GM19372 (cell line): Measurements from ENCODE around the gene FAM98C.
"Not testable (repeated sequence)": the region's sequence is repeated elsewhere in the genome, so short reads cannot be mapped to it uniquely, and the experiment has no call there.

Experiments used
- ATAC-seq: cut with Tn5 transposase; IDR thresholded peaks from one replicate; pipeline ENCODE4 v1.9.1; 2021; ENCODE audit warnings: mild to moderate bottlenecking, low read depth, moderate library complexity; ENCODE audit not compliant: unreplicated experiment

The FAM98C gene

GRCh38 chr19:38421856-38422255, 19.0 kb downstream of the FAM98C start:
- no peak for ATAC-seq

- no peak for ATAC-seq
Measured at GRCh38 chr19:38422438-38422837, 19.5 kb downstream of the FAM98C start.

GRCh38 chr19:38424272-38424671, 21.4 kb downstream of the FAM98C start:
- no peak for ATAC-seq

- ATAC-seq, result no peak
Measured at GRCh38 chr19:38425222-38425809, 22.4 kb downstream of the FAM98C start.

GRCh38 chr19:38425810-38426466, 23.0 kb downstream of the FAM98C start, which contains the start of gene RASGRP4:
TSS of gene RASGRP4 (minus strand) at chr19:38426219. CDS start at chr19:38426091, 128 bp downstream.
- ATAC-seq, result no peak

GRCh38 chr19:38427035-38427677, 24.3 kb downstream of the FAM98C start:
- not testable (repeated sequence) for ATAC-seq

GRCh38 chr19:38429055-38429810, 26.3 kb downstream of the FAM98C start:
- no peak for ATAC-seq

- ATAC-seq, result no peak
Measured at GRCh38 chr19:38429811-38430156, 26.9 kb downstream of the FAM98C start.

GRCh38 chr19:38430931-38431330, 28.0 kb downstream of the FAM98C start:
- ATAC-seq, result no peak

- ATAC-seq, result no peak
Measured at GRCh38 chr19:38433268-38433733, 30.4 kb downstream of the FAM98C start, which contains the start of gene RYR1. TSS of gene RYR1 (plus strand) at chr19:38433691. CDS start at chr19:38433830, 139 bp downstream.

- ATAC-seq, result no peak
Measured at GRCh38 chr19:38434549-38435051, 31.7 kb downstream of the FAM98C start.

- no peak for ATAC-seq
Measured at GRCh38 chr19:38437295-38437694, 34.4 kb downstream of the FAM98C start.

GRCh38 chr19:38437917-38438316, 35.0 kb downstream of the FAM98C start:
- ATAC-seq, result no peak

- no peak for ATAC-seq
Measured at GRCh38 chr19:38440592-38440991, 37.7 kb downstream of the FAM98C start.

- no peak for ATAC-seq
Measured at GRCh38 chr19:38441657-38442348, 38.9 kb downstream of the FAM98C start.

- no peak for ATAC-seq
Measured at GRCh38 chr19:38442736-38443135, 39.8 kb downstream of the FAM98C start.

GRCh38 chr19:38443458-38443999, 40.6 kb downstream of the FAM98C start:
- ATAC-seq, result no peak

GRCh38 chr19:38444026-38444425, 41.1 kb downstream of the FAM98C start:
- no peak for ATAC-seq

- no peak for ATAC-seq
Measured at GRCh38 chr19:38445362-38445761, 42.5 kb downstream of the FAM98C start.

GRCh38 chr19:38448225-38448624, 45.3 kb downstream of the FAM98C start:
- ATAC-seq, result no peak
